SU-DHL-6 (cell line): ENCODE data around the gene IPCEF1.

Source experiments
- CTCF ChIP-seq: fragments of 200-600 bp; sonication (generic); IDR thresholded peaks from one replicate; pipeline ENCODE4 v1.5.1; 2017; ENCODE audit warnings: antibody characterized with exemption, mild to moderate bottlenecking, low read length, moderate library complexity; ENCODE audit not compliant: insufficient read depth, poor library complexity, severe bottlenecking
- EZH2phosphoT487 ChIP-seq: fragments of 200-600 bp; sonication (generic), shearing (Covaris generic); conservative IDR thresholded peaks from 2 replicates; pipeline ENCODE4 v1.6.1; 2018; ENCODE audit warnings: mild to moderate bottlenecking, antibody characterized with exemption, low read length, moderate library complexity, mixed read lengths

- TF ChIP-seq CTCF (no peak), EZH2phosphoT487 (no peak)
Observed at GRCh38 chr6:154159126-154159525, 197.5 kb downstream of the IPCEF1 start.
